Left ventricle myocardium inferior (tissue), 1 donor: ENCODE results near the gene RNF123. TPM values are rescaled to one million over a fixed set of nuclear protein-coding genes. Genes with fewer than 3 reads are reported as not detected.

Source experiments
- DNase-seq: peaks from one replicate; pipeline ENCODE4 v3.0.0-alpha.2; 2020
- H3K27ac ChIP-seq: fragments of 200-600 bp; replicated peaks from 2 replicates; pipeline ENCODE4 v1.8.0; 2021
- H3K27me3 ChIP-seq: fragments of 200-600 bp; 2 replicates; pipeline ENCODE4 v1.8.0; 2021; ENCODE audit warnings: low read depth
- H3K36me3 ChIP-seq: fragments of 200-600 bp; 2 replicates; pipeline ENCODE4 v1.8.0; 2021
- H3K4me1 ChIP-seq: fragments of 200-600 bp; 2 replicates; pipeline ENCODE4 v1.8.0; 2021
- H3K4me3 ChIP-seq: fragments of 200-600 bp; 2 replicates; pipeline ENCODE4 v1.8.0; 2021; ENCODE audit warnings: mild to moderate bottlenecking, moderate library complexity
- H3K9me3 ChIP-seq: fragments of 200-600 bp; replicated peaks from 2 replicates; pipeline ENCODE4 v1.8.0; 2021
- intact Hi-C: fragments of 100-400 bp; cut with micrococcal nuclease; formaldehyde crosslinking; loops from one replicate; pipeline ENCODE4 v1.11.0; 2022
- long read RNA-seq: library from polyadenylated mRNA; unstranded; transcript quantifications from one replicate; pipeline ENCODE4 v2.0.0, GENCODE V29; 2021
- total RNA-seq: library from RNA; stranded (reverse); fragmentation: NEBNext Ultra II Directional; extraction: Animal tissue kit (Norgen Biotek cat#: 25700); gene quantifications from one replicate; pipeline ENCODE4 v1.2.1, GENCODE V29; 2021
- TF ChIP-seq, protein P1 (sequence below): fragments of 200-600 bp; IDR thresholded peaks from 2 replicates; pipeline ENCODE4 v1.8.0; 2021; ENCODE audit warnings: antibody characterized with exemption, mild to moderate bottlenecking, borderline replicate concordance
- donor health status: DM: no; HTN: yes; CAD: no; lungs with severe emphysema.

Gene RNF123
- total RNA-seq, result 48.6 TPM
- long read RNA-seq, full-length matches to known transcripts, result 52 of 115 reads
- long read RNA-seq, partial matches to known transcripts, result 27 of 115 reads
- long read RNA-seq, other reads (novel, unspliced or antisense), result 36 of 115 reads

- peak within 1 kb of the TSS; percentile 88 for H3K4me3 ChIP-seq
- TF ChIP-seq, protein P1, sequence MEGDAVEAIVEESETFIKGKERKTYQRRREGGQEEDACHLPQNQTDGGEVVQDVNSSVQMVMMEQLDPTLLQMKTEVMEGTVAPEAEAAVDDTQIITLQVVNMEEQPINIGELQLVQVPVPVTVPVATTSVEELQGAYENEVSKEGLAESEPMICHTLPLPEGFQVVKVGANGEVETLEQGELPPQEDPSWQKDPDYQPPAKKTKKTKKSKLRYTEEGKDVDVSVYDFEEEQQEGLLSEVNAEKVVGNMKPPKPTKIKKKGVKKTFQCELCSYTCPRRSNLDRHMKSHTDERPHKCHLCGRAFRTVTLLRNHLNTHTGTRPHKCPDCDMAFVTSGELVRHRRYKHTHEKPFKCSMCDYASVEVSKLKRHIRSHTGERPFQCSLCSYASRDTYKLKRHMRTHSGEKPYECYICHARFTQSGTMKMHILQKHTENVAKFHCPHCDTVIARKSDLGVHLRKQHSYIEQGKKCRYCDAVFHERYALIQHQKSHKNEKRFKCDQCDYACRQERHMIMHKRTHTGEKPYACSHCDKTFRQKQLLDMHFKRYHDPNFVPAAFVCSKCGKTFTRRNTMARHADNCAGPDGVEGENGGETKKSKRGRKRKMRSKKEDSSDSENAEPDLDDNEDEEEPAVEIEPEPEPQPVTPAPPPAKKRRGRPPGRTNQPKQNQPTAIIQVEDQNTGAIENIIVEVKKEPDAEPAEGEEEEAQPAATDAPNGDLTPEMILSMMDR, result peak; percentile 53
- peak within 1 kb of the TSS; percentile 84 for H3K27ac ChIP-seq
- no peaks in the 10 kb centered on the region for H3K9me3 ChIP-seq
- intact Hi-C loops, result no loop called here
- H3K36me3 ChIP-seq, result no peaks in the 10 kb centered on the region
- H3K4me1 ChIP-seq, result peaks cover 48% of the 10 kb centered on the region
- peak; percentile 92 for DNase-seq
- peaks cover 14% of the 10 kb centered on the region for H3K27me3 ChIP-seq
These were observed at the start of gene RNF123, which contains the start of gene MST1 for GRCh38 chr3:49689046-49689907. Gene RNF123 (plus strand): TSS chr3:49689557. CDS start chr3:49691166, 1,609 bp downstream. Gene MST1 (minus strand): TSS chr3:49689474. CDS start chr3:49688691, 783 bp downstream.

DNA sequence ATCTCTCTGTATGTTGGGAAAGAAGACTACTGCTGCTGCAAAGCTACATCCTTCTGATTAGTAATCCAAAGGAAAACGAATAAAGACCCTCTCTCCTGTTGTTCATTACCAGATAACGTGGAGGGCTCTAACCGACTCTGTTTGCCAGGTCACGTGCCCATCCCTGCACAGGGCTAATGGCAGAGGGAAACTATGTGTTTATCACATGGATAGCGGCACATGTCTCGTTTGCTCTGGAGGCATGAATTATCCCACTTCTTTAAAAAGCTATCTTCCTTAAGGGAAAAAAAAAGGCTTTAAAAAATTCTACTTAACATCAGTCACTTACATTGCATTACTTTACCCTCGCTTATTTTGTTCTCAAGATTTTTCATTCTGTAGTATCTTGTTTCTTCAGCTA is 48.1 kb upstream of the RNF123 start:
- Histone ChIP-seq H3K9me3 (no peaks in the 10 kb centered on the region), H3K4me3 (no peak overlapping the region), H3K36me3 (no peaks in the 10 kb centered on the region), H3K27ac (no peak overlapping the region), H3K27me3 (no peaks in the 10 kb centered on the region), H3K4me1 (peaks cover 5% of the 10 kb centered on the region)
- no peak for DNase-seq
- TF ChIP-seq, protein P1, result no peak
- intact Hi-C loops, result no loop called here

GRCh38 chr3:49641921-49642707 is 47.2 kb upstream of the RNF123 start:
- Histone ChIP-seq H3K36me3 (no peaks in the 10 kb centered on the region), H3K27me3 (no peaks in the 10 kb centered on the region), H3K4me3 (no peak overlapping the region), H3K4me1 (peaks cover 6% of the 10 kb centered on the region), H3K27ac (no peak overlapping the region), H3K9me3 (no peaks in the 10 kb centered on the region)
- no peak for DNase-seq
- TF ChIP-seq, protein P1, result no peak
- intact Hi-C loops, result no loop called here

GRCh38 chr3:49642708-49643145 is 46.6 kb upstream of the RNF123 start:
- no peak overlapping the region for H3K4me3 ChIP-seq
- H3K9me3 ChIP-seq, result no peaks in the 10 kb centered on the region
- H3K27me3 ChIP-seq, result no peaks in the 10 kb centered on the region
- intact Hi-C loops, result no loop called here
- no peak for DNase-seq
- H3K27ac ChIP-seq, result no peak overlapping the region
- no peaks in the 10 kb centered on the region for H3K36me3 ChIP-seq
- H3K4me1 ChIP-seq, result peaks cover 12% of the 10 kb centered on the region
- TF ChIP-seq, protein P1, result no peak

DNA sequence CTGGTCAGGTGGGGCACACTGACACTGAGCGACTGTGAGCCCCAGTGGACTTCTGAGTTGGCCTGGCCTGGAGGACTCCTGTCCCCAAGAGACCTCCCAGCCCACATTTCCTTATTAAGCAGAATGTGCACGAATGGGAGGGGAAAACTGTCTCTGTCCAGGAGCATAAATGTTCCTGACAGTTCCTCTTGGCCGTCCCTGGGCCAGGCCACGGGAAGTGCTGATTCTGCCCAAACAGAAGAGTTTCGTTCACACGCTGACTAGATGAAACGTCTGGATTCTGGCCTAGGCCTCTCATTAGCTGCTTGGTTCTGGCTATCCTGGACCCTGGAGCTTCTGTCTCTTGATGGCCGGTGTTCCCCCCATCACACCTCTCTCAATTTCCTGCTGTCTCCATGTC is 44.7 kb upstream of the RNF123 start:
- intact Hi-C loops, result no loop called here
- H3K4me3 ChIP-seq, result no peak overlapping the region
- H3K9me3 ChIP-seq, result no peaks in the 10 kb centered on the region
- H3K36me3 ChIP-seq, result no peaks in the 10 kb centered on the region
- no peak overlapping the region for H3K27ac ChIP-seq
- DNase-seq, result no peak
- no peaks in the 10 kb centered on the region for H3K27me3 ChIP-seq
- H3K4me1 ChIP-seq, result peaks cover 26% of the 10 kb centered on the region
- TF ChIP-seq, protein P1, result no peak
